ENCODE measurements around the gene SORCS3.

DNA sequence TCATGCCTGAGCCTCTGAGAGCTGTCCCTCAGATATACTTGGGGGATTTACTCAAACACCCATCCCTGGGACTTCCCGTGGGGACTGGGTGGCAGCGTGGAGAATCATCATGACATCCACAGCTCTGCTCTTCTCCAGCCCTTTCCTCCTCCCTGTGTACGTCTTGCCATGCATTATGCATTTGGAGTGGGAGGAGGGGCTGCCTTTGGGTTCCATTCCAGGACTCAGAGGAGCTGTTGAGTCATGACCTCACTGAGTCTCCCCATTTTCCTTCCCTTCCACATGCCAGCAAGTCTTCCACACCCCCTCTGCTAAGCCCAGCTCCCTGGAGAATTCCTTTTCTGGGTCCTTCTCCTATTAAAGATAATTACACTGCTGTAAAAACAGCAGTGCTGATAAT is 480.7 kb downstream of the SORCS3 start:
- TF ChIP-seq, protein P1, sequence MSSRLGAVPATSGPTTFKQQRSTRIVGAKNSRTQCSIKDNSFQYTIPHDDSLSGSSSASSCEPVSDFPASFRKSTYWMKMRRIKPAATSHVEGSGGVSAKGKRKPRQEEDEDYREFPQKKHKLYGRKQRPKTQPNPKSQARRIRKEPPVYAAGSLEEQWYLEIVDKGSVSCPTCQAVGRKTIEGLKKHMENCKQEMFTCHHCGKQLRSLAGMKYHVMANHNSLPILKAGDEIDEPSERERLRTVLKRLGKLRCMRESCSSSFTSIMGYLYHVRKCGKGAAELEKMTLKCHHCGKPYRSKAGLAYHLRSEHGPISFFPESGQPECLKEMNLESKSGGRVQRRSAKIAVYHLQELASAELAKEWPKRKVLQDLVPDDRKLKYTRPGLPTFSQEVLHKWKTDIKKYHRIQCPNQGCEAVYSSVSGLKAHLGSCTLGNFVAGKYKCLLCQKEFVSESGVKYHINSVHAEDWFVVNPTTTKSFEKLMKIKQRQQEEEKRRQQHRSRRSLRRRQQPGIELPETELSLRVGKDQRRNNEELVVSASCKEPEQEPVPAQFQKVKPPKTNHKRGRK (CRISPR knock-in tag; IDR thresholded peaks at IDR 0.05; ENCODE audit: borderline replicate concordance), result no peak
- TF ChIP-seq, protein P2, sequence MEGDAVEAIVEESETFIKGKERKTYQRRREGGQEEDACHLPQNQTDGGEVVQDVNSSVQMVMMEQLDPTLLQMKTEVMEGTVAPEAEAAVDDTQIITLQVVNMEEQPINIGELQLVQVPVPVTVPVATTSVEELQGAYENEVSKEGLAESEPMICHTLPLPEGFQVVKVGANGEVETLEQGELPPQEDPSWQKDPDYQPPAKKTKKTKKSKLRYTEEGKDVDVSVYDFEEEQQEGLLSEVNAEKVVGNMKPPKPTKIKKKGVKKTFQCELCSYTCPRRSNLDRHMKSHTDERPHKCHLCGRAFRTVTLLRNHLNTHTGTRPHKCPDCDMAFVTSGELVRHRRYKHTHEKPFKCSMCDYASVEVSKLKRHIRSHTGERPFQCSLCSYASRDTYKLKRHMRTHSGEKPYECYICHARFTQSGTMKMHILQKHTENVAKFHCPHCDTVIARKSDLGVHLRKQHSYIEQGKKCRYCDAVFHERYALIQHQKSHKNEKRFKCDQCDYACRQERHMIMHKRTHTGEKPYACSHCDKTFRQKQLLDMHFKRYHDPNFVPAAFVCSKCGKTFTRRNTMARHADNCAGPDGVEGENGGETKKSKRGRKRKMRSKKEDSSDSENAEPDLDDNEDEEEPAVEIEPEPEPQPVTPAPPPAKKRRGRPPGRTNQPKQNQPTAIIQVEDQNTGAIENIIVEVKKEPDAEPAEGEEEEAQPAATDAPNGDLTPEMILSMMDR (IDR thresholded peaks at IDR 0.05), result no peak
- no peak for TF ChIP-seq NR3C1 (CRISPR knock-in tag; conservative IDR thresholded peaks at IDR 0.05; ENCODE audit: low read depth)
- TF ChIP-seq, protein P3, sequence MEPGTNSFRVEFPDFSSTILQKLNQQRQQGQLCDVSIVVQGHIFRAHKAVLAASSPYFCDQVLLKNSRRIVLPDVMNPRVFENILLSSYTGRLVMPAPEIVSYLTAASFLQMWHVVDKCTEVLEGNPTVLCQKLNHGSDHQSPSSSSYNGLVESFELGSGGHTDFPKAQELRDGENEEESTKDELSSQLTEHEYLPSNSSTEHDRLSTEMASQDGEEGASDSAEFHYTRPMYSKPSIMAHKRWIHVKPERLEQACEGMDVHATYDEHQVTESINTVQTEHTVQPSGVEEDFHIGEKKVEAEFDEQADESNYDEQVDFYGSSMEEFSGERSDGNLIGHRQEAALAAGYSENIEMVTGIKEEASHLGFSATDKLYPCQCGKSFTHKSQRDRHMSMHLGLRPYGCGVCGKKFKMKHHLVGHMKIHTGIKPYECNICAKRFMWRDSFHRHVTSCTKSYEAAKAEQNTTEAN (CRISPR knock-in tag; IDR thresholded peaks at IDR 0.05), result no peak
- TF ChIP-seq, protein P4, sequence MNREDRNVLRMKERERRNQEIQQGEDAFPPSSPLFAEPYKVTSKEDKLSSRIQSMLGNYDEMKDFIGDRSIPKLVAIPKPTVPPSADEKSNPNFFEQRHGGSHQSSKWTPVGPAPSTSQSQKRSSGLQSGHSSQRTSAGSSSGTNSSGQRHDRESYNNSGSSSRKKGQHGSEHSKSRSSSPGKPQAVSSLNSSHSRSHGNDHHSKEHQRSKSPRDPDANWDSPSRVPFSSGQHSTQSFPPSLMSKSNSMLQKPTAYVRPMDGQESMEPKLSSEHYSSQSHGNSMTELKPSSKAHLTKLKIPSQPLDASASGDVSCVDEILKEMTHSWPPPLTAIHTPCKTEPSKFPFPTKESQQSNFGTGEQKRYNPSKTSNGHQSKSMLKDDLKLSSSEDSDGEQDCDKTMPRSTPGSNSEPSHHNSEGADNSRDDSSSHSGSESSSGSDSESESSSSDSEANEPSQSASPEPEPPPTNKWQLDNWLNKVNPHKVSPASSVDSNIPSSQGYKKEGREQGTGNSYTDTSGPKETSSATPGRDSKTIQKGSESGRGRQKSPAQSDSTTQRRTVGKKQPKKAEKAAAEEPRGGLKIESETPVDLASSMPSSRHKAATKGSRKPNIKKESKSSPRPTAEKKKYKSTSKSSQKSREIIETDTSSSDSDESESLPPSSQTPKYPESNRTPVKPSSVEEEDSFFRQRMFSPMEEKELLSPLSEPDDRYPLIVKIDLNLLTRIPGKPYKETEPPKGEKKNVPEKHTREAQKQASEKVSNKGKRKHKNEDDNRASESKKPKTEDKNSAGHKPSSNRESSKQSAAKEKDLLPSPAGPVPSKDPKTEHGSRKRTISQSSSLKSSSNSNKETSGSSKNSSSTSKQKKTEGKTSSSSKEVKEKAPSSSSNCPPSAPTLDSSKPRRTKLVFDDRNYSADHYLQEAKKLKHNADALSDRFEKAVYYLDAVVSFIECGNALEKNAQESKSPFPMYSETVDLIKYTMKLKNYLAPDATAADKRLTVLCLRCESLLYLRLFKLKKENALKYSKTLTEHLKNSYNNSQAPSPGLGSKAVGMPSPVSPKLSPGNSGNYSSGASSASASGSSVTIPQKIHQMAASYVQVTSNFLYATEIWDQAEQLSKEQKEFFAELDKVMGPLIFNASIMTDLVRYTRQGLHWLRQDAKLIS (CRISPR knock-in tag; IDR thresholded peaks at IDR 0.05; ENCODE audit: borderline replicate concordance), result no peak

Measured in WTC11 (cell line).